Activated T-helper 2 cell treated with anti-CD3 and anti-CD28 coated beads, Interferon-gamma antibody, Interleukin-2, Interleukin-4, amounts not matched to agents 10 μg/mL and 5 μg/mL and 100 μg/mL, durations not matched to agents 14 hours and 24 hours and 36 hours (primary cell): ENCODE data around the gene CES2. TPM values are rescaled to one million over a fixed set of nuclear protein-coding genes. Genes with fewer than 3 reads are reported as not detected.
"Not testable (repeated sequence)": the region's sequence is repeated elsewhere in the genome, so short reads cannot be mapped to it uniquely, and the experiment has no call there.

Source experiments
- DNase-seq: peaks from one replicate; pipeline ENCODE4 v3.0.0; 2021; ENCODE audit warnings: low spot score
- H3K27ac Mint-ChIP-seq: one replicate; pipeline ENCODE4 v1.8.0; 2021; ENCODE audit warnings: mixed read lengths
- H3K27me3 Mint-ChIP-seq: one replicate; pipeline ENCODE4 v1.8.0; 2021; ENCODE audit warnings: low read depth, mixed read lengths
- H3K36me3 Mint-ChIP-seq: one replicate; pipeline ENCODE4 v1.8.0; 2021; ENCODE audit warnings: low read depth, mixed read lengths
- H3K4me1 Mint-ChIP-seq: one replicate; pipeline ENCODE4 v1.8.0; 2021; ENCODE audit warnings: low read depth, mixed read lengths
- H3K4me3 Mint-ChIP-seq: one replicate; pipeline ENCODE4 v1.8.0; 2021; ENCODE audit warnings: low read depth, mild to moderate bottlenecking, moderate library complexity, mixed read lengths
- H3K9me3 Mint-ChIP-seq: one replicate; pipeline ENCODE4 v1.8.0; 2021; ENCODE audit warnings: mixed read lengths
- intact Hi-C: fragments of 100-400 bp; cut with micrococcal nuclease; formaldehyde crosslinking; loops from one replicate; pipeline ENCODE4 v1.15.1; 2023
- total RNA-seq: library from RNA; stranded (reverse); gene quantifications from 2 replicates; pipeline ENCODE4 v1.2.3, GENCODE V29; 2022

Gene CES2
- total RNA-seq, 1 donor from 2014 or later = 35.3 TPM

DNA sequence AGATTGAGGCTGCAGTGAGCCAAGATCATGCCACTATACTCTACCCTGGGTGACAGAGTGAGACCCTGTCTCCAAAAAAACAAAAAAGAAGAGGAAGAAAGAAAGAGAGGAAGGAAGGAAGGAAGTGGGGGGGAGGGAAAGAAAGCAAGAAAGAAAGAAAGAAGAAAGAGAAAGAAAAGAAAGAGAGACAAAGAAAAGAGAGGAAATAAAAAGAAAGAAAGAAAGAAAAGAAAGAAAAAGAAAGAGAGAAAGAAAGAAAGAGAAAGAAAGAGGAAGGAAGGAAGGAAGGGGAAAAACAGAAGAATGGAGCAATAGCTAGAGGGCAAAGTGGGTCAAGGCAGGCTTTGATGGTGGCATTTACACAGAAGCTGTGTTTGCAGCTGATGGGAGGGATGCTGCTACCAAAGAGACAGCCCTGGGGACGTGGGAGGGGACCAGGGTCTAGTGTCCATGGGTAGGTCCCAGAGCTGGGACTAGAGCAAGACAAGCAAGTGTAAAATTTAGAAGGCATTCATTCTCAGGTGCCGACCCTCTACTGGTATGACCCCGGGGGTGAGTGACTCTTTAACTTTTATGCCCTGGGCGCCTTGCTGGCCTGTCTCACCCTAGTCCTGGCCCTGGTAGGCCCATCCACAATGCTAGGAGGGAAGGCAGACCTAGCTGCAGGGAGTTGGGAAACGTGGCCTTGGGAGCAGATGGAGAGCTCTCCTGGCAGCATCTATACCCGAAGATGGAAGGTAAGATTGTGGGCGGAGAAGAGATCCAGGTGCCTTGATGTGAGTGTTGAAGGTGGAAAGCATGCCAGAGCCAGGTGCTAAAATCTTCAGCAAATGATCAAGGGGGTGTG lies 23.8 kb downstream of the CES2 start:
- Mint-ChIP-seq H3K9me3 (no peaks in the 10 kb centered on the region), H3K36me3 (no peaks in the 10 kb centered on the region), H3K27me3 (no peaks in the 10 kb centered on the region), H3K4me3 (no peak overlapping the region), H3K4me1 (peaks cover 21% of the 10 kb centered on the region), H3K27ac (peak overlapping the region; percentile 9)
- DNase-seq = no peak
- intact Hi-C loops = no loop called here

DNA sequence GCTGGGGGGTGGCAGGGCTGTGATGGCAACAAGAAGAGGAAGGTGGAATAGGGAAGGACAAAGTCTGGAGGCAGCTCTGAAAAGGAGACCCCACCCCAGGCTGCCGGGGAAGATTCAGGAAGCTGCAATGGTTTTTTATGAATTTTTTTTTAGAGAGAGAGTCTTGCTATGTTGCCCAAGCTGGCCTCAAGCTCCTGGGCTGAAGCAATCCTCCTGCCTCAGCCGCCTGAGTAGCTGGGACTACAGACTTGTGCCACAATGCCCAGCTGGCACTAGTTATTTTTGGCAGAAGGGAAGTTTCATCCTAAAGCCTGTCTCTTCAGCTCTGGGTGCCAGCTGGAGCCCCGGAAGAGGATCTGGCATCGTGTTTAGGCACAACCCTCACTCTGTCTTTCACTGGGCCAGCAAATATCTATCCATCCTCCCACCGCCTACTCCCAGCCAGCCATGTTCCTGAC lies 24.4 kb downstream of the CES2 start:
- no peaks in the 10 kb centered on the region for H3K36me3 Mint-ChIP-seq
- DNase-seq = no peak
- peaks cover 21% of the 10 kb centered on the region for H3K4me1 Mint-ChIP-seq
- H3K9me3 Mint-ChIP-seq = no peaks in the 10 kb centered on the region
- intact Hi-C loops = loop anchor here (10.0 kb wide), 1 partner anchor 55 kb away; no protein-coding TSS in a partner anchor
- H3K27me3 Mint-ChIP-seq = no peaks in the 10 kb centered on the region
- H3K27ac Mint-ChIP-seq = no peak overlapping the region
- no peak overlapping the region for H3K4me3 Mint-ChIP-seq

DNA sequence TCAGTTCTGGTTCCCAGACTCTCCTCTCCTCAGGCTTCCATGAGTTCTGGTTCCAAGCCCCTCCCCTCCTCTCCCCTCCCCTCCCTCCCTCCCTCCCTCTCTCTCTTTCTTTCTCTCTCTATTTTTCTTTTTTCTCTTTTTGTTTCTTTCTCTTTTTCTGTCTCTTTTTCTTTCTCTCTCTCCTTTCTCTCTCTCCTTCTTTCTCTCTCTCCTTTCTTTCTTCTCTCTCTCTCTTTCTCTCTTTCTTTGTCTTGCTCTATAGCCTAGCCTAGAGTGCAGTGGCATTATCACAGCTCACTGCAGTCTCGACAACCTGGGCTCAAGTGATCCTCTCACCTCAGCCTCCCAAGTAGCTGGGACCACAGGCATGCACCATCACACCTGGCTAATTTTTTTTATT lies 25.0 kb downstream of the CES2 start:
- intact Hi-C loops = loop anchor here (10.0 kb wide), 1 partner anchor 55 kb away; no protein-coding TSS in a partner anchor

DNA sequence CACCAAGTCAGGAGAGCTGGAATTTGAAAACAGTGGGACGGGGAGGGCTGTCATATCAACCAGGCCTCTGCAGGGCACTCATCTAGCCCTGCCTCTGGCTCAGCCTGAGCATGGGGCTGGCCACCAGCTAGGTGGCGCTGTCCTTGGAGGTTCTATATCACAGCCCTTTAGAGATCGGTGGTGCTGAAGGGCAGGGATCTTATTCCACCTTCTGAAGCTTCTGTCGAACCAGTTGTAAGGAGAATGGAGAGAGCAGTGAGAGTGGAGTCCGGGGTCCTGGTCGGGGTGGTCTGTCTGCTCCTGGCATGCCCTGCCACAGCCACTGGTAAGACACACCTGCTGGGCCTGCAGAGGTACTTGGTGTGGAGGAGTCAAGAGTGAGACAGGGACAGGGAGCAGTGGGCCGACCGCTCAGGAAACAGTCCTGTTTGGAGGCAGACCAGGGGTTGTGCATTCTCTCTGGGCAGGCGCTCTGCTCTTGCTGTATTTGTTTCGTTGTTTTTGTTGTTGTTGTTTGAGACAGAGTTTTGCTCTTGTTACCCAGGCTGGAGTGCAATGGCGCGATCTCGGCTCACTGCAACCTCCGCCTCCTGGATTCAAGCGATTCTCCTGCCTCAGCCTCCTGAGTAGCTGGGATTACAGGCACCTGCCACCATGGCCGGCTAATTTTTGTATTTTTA lies 25.9 kb downstream of the CES2 start, which contains the start of gene CES3:
Gene CES3 (plus strand): TSS at position 202 of the 680 bp plus-strand sequence. CDS start 42 bp downstream, at position 244.
- peak; percentile 66 for DNase-seq
- Mint-ChIP-seq H3K27ac (peak within 1 kb of the TSS; percentile 81), H3K9me3 (no peaks in the 10 kb centered on the region), H3K4me3 (peak within 1 kb of the TSS; percentile 82), H3K36me3 (no peaks in the 10 kb centered on the region), H3K4me1 (peaks cover 21% of the 10 kb centered on the region), H3K27me3 (no peaks in the 10 kb centered on the region)
- intact Hi-C loops = loop anchor here (10.0 kb wide), 1 partner anchor 56 kb away; no protein-coding TSS in a partner anchor

More for the DNA sequence above, 25.0 kb downstream of the CES2 start:
- no peaks in the 10 kb centered on the region for H3K27me3 Mint-ChIP-seq
- no peaks in the 10 kb centered on the region for H3K36me3 Mint-ChIP-seq
- H3K9me3 Mint-ChIP-seq = no peaks in the 10 kb centered on the region
- no peak overlapping the region for H3K27ac Mint-ChIP-seq
- H3K4me3 Mint-ChIP-seq = no peak overlapping the region
- no peak for DNase-seq
- H3K4me1 Mint-ChIP-seq = peaks cover 21% of the 10 kb centered on the region

DNA sequence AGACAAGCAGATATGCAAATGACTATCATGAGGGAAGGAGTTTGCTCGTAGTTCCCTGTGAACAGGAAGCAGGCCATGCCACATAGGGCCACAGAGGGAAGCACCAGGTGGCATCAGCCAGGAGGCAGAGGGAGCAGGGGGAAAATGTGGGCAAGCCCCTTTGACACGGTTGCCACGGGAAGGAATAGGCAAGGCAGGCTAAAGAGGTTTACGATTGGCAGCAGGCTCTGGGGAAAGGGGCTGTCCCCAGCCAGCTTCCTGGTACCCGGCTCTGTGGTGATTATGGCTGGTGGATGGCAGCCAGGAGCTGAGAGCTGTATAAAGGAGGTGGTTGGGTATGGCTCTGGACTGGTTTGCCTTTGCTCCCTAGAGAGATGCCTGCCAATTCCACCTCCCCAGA lies 26.6 kb downstream of the CES2 start:
- Mint-ChIP-seq H3K27me3 (no peaks in the 10 kb centered on the region), H3K4me3 (peak overlapping the region; percentile 82)

DNA sequence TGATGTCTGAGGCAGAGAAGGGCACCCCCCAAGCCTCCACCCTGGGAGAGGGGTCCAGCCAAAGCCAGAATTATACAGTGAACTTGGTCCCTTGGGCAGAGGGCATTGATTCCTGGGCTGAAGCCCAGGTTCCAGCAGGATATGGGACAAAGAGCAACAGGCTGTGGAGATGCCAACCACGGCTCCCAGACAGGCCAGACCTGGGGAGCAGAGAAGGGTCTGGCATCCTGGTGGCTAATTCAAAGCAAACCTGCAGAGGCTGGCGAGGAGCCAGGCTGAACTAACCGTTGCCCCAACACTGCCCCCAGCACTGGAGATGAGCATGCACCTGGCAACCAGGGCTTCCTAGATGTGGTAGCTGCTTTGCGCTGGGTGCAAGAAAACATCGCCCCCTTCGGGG lies 28.7 kb downstream of the CES2 start:
- H3K4me1 Mint-ChIP-seq = peaks cover 11% of the 10 kb centered on the region
- H3K9me3 Mint-ChIP-seq = no peaks in the 10 kb centered on the region
- intact Hi-C loops = loop anchor here (10.0 kb wide), 1 partner anchor 59 kb away; no protein-coding TSS in a partner anchor
- no peaks in the 10 kb centered on the region for H3K36me3 Mint-ChIP-seq
- DNase-seq = no peak
- no peak overlapping the region for H3K4me3 Mint-ChIP-seq
- no peaks in the 10 kb centered on the region for H3K27me3 Mint-ChIP-seq
- no peak overlapping the region for H3K27ac Mint-ChIP-seq

More for the DNA sequence above, 26.6 kb downstream of the CES2 start:
- no peaks in the 10 kb centered on the region for H3K36me3 Mint-ChIP-seq
- H3K27ac Mint-ChIP-seq = peak overlapping the region; percentile 81
- no peak for DNase-seq
- intact Hi-C loops = loop anchor here (10.0 kb wide), 1 partner anchor 57 kb away; no protein-coding TSS in a partner anchor
- peaks cover 21% of the 10 kb centered on the region for H3K4me1 Mint-ChIP-seq
- no peaks in the 10 kb centered on the region for H3K9me3 Mint-ChIP-seq

DNA sequence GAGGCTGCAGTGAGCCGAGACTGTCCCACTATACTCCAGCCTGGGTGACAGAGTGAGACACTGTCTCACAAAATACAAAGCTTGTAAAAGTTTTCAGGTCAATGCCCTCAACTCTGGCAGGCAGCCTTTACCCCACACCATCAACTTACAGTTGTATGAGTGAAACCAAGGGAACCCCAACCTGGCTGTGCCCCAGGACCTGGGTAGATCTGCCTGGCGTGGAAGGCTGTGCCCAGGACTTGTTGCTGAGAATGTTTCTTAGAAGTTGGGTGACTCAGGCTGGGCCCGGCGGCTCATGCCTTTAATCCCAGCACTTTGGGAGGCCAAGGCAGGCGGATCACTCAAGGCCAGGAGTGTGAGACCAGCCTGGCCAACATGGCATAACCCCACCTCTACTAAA lies 33.5 kb downstream of the CES2 start:
- no peak for DNase-seq
- intact Hi-C loops = loop anchor here (10.0 kb wide), 1 partner anchor 64 kb away; no protein-coding TSS in a partner anchor
- Mint-ChIP-seq H3K4me1 (peaks cover 3% of the 10 kb centered on the region), H3K27me3 (no peaks in the 10 kb centered on the region), H3K9me3 (no peaks in the 10 kb centered on the region), H3K27ac (no peak overlapping the region), H3K4me3 (no peak overlapping the region), H3K36me3 (no peaks in the 10 kb centered on the region)

DNA sequence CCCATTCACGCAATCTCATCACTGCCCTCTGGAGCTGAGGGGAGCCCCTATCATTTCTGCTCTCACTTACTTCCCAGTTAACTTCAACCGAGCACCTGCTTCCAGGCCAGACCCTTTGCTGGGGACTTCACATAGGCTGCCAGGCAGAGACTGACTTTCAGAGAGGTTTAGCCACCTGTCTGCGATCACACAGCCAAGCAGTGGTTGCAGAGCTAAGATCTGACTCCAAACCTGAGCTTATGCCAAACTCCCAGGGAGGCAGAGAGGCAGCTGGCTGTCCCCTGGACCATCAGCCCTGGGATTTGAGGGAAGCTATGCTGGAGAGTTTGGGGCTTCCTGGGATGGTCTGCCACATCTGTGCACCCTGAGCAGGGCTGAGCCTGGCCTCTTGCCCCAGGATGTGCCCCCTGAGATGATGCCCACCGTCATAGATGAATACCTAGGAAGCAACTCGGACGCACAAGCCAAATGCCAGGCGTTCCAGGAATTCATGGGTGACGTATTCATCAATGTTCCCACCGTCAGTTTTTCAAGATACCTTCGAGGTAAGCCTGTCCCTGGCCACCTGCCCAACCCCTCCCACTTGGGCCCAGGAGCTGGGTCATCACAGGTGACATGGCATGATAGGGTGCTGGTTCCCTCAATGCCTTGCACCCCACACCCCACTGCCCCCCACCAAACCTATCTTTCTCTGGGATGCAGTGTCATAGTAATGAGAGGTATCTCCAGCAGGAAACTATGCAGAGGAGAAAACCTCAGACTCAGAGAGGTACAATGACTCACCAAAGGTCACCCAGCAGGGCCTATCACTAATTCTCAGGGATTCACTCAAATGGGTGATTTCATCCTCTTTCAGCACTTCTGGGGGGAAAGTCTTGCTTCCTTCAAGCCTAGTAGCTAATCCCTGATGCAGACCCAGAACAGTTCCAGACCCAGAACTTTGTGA lies 35.7 kb downstream of the CES2 start:
- H3K4me1 Mint-ChIP-seq = peaks cover 14% of the 10 kb centered on the region
- H3K4me3 Mint-ChIP-seq = no peak overlapping the region
- no peaks in the 10 kb centered on the region for H3K27me3 Mint-ChIP-seq
- H3K9me3 Mint-ChIP-seq = no peaks in the 10 kb centered on the region
- H3K27ac Mint-ChIP-seq = no peak overlapping the region
- DNase-seq = no peak
- intact Hi-C loops = no loop called here
- H3K36me3 Mint-ChIP-seq = peaks cover 9% of the 10 kb centered on the region

DNA sequence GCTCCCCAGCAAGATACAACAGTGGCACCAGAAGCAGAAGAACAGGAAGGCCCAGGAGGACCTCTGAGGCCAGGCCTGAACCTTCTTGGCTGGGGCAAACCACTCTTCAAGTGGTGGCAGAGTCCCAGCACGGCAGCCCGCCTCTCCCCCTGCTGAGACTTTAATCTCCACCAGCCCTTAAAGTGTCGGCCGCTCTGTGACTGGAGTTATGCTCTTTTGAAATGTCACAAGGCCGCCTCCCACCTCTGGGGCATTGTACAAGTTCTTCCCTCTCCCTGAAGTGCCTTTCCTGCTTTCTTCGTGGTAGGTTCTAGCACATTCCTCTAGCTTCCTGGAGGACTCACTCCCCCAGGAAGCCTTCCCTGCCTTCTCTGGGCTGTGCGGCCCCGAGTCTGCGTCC lies 37.7 kb downstream of the CES2 start:
- Mint-ChIP-seq H3K36me3 (peaks cover 9% of the 10 kb centered on the region), H3K27ac (no peak overlapping the region), H3K9me3 (no peaks in the 10 kb centered on the region), H3K4me3 (no peak overlapping the region), H3K4me1 (peaks cover 24% of the 10 kb centered on the region), H3K27me3 (no peaks in the 10 kb centered on the region)
- DNase-seq = no peak
- intact Hi-C loops = no loop called here

DNA sequence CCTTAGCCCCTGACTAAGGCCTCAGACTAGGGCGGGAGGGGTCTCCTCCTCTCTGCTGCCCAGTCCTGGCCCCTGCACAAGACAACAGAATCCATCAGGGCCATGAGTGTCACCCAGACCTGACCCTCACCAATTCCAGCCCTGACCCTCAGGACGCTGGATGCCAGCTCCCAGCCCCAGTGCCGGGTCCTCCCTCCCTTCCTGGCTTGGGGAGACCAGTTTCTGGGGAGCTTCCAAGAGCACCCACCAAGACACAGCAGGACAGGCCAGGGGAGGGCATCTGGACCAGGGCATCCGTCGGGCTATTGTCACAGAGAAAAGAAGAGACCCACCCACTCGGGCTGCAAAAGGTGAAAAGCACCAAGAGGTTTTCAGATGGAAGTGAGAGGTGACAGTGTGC lies 38.4 kb downstream of the CES2 start:
- Mint-ChIP-seq H3K27ac (no peak overlapping the region), H3K4me3 (no peak overlapping the region), H3K36me3 (peaks cover 9% of the 10 kb centered on the region), H3K4me1 (peaks cover 31% of the 10 kb centered on the region), H3K27me3 (no peaks in the 10 kb centered on the region), H3K9me3 (no peaks in the 10 kb centered on the region)
- intact Hi-C loops = no loop called here
- DNase-seq = no peak

DNA sequence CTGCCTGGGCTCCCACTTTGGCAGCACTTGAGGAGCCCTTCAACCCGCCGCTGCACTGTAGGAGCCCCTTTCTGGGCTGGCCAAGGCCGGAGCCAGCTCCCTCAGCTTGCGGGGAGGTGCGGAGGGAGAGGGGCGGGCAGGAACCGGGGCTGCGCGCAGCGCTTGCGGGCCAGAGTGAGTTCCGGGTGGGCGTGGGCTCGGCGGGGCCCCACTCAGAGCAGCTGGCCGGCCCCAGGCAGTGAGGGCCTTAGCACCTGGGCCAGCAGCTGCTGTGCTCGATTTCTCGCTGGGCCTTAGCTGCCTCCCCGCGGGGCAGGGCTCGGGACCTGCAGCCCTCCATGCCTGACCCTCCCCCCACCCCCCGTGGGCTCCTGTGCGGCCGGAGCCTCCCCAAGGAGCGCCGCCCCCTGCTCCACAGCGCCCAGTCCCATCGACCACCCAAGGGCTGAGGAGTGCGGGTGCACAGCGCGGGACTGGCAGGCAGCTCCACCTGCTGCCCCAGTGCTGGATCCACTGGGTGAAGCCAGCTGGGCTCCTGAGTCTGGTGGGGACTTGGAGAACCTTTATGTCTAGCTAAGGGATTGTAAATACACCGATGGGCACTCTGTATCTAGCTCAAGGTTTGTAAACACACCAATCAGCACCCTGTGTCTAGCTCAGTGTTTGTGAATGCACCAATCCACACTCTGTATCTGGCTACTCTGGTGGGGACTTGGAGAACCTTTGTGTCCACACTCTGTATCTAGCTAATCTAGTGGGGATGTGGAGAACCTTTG lies 39.0 kb downstream of the CES2 start:
- H3K27me3 Mint-ChIP-seq, H3K9me3 Mint-ChIP-seq, DNase-seq, H3K36me3 Mint-ChIP-seq, intact Hi-C loops: not testable (repeated sequence)
- H3K27ac Mint-ChIP-seq = peak overlapping the region; percentile 61
- H3K4me3 Mint-ChIP-seq = peak overlapping the region; percentile 74
- H3K4me1 Mint-ChIP-seq = peaks cover 36% of the 10 kb centered on the region
